NB4 (cell line): ENCODE measurements around the gene FHIP1B.

ENCODE experiments used
- CTCF ChIP-seq: IDR thresholded peaks from one replicate; pipeline ENCODE4 v1.5.1; 2012; ENCODE audit warnings: low read depth, low read length
- MAX ChIP-seq: IDR thresholded peaks from 2 replicates; pipeline ENCODE4 v1.6.1; 2011; ENCODE audit warnings: low read depth, low read length
- MYC ChIP-seq: IDR thresholded peaks from 2 replicates; pipeline ENCODE4 v1.6.1; 2011; ENCODE audit warnings: low read depth, low read length
- POLR2A ChIP-seq: IDR thresholded peaks from 2 replicates; pipeline ENCODE4 v1.6.1; 2011; ENCODE audit warnings: mild to moderate bottlenecking; ENCODE audit not compliant: insufficient read length; ENCODE audit errors: extremely low read depth

- TF ChIP-seq CTCF (no peak), POLR2A (no peak), MAX (no peak), MYC (no peak)
Measured at GRCh38 chr11:6216501-6216900, 17.9 kb downstream of the FHIP1B start.
